Heart right ventricle (tissue), 16 donors: Measurements from ENCODE around the gene FBF1. TPM values are rescaled to one million over a fixed set of nuclear protein-coding genes. Genes with fewer than 3 reads are reported as not detected.

Experiments
- ATAC-seq, 8 donors: fragments of 200-7000 bp; cut with Tn5 transposase; one replicate each; pipeline ENCODE4 v1.9.1; 2020; ENCODE audit warnings: mild to moderate bottlenecking in 8 of 8, moderate library complexity in 8 of 8, moderate number of reproducible peaks in 1 of 8
- DNase-seq, 2 donors: peaks; one replicate each; pipeline ENCODE4 v3.0.0-alpha.2; 2020
- H3K27ac ChIP-seq, 10 donors: fragments of 200-600 bp; sonication (generic) in 2 of 10; one replicate each; pipeline versions ENCODE4 v1.5.0 to v1.8.0; 2020 to 2022; ENCODE audit warnings: mild to moderate bottlenecking in 3 of 10
- H3K27me3 ChIP-seq, 7 donors: fragments of 200-600 bp; one replicate each; pipeline ENCODE4 v1.8.0; 2021 to 2022; ENCODE audit warnings: mild to moderate bottlenecking in 2 of 7
- H3K36me3 ChIP-seq, 9 donors: fragments of 200-600 bp; sonication (generic) in 1 of 9; one replicate each; pipeline versions ENCODE4 v1.5.0 to v1.8.0; 2020 to 2022; ENCODE audit warnings: mild to moderate bottlenecking in 2 of 9
- H3K4me1 ChIP-seq, 9 donors: fragments of 200-600 bp; sonication (generic) in 1 of 9; one replicate each; pipeline versions ENCODE4 v1.5.0 to v1.8.0; 2020 to 2022; ENCODE audit warnings: mild to moderate bottlenecking in 4 of 9
- H3K4me3 ChIP-seq, 10 donors: fragments of 200-600 bp; sonication (generic) in 2 of 10; one replicate each; pipeline versions ENCODE4 v1.5.0 to v1.8.0; 2020 to 2022; ENCODE audit warnings: mild to moderate bottlenecking in 7 of 10, moderate library complexity in 2 of 10
- H3K9me3 ChIP-seq, 11 donors: fragments of 200-600 bp in 10 of 11; sonication (generic) in 2 of 11; one replicate each; pipeline versions ENCODE4 v1.5.0 to v1.8.0; 2013 to 2022; ENCODE audit warnings: mild to moderate bottlenecking in 2 of 11, control low read depth in 1 of 11, moderate library complexity in 1 of 11
- WGBS, 2 donors: extraction: QIAGEN DNeasy Blood & Tissue Kit; methylation state at CpG; one replicate each; pipeline ENCODE4 v1.1.7; 2013; ENCODE audit warnings: inconsistent platforms in 1 of 2; 5-methylcytosine and 5-hydroxymethylcytosine counted together
- intact Hi-C, 10 donors: fragments of 100-400 bp; cut with DNase I; formaldehyde crosslinking; loops; one replicate each; pipeline versions ENCODE4 v1.11.1 to v1.14.2; 2022
- polyA plus RNA-seq, 2 donors: library from polyadenylated mRNA; stranded (reverse); fragments of 200-250 nt; gene quantifications; one replicate each; pipeline ENCODE4 v1.2.3, GENCODE V29; 2013
- total RNA-seq, 10 donors: library from RNA; stranded (reverse); fragmentation: NEBNext Ultra II Directional in 3 of 10; extraction: Animal tissue kit (Norgen Biotek cat#: 25700) in 3 of 10; gene quantifications; one replicate each; pipeline versions ENCODE4 v1.2.1 to v1.2.4, GENCODE V29; 2021 to 2023
- TF ChIP-seq, protein P1 (sequence below), 9 donors: fragments of 200-600 bp; sonication (generic) in 2 of 9; IDR thresholded peaks; one replicate each; pipeline versions ENCODE4 v1.5.0 to v1.8.0; 2021 to 2022; ENCODE audit warnings: antibody characterized with exemption in 9 of 9, mild to moderate bottlenecking in 5 of 9, moderate library complexity in 1 of 9
- donor health status: Arrhythmogenic right ventricular cardiomyopathy.
- donor health status: ischemic (EF 13 %, LVEDD 7.1; RV severe dilation, severe dysfunction).
- donor health status: healthy with polysubstance abuse.
- donor health status: DM: no; HTN: yes; CAD: no.
- donor health status: DM: no; HTN: no; CAD: no.
- donor health status: ischemic (EF 25% LVEDD 6.9; RV normal size, moderate dysfunction).
- donor health status: ischemic (EF 25% LVEDD 5.7; RV mildly dilated, moderate dysfunction).
- donor health status: healthy.
- donor health status: DM: yes; HTN: yes; CAD: no.
- donor health status: Ischemic cardiomyopathy.
- donor health status: ischemic (EF 35%, LVEDD 5.7; RV mildly dilated, moderate dysfunction).
- donor health status: nonischemic (EF 11% LVEDD 7.7; RV severe dilation, severe dysfunction).
- donor health status: DM: yes; HTN: yes; CAD: no.
- donor health status: PGD.
- donor health status: ischemic (EF 29% LVEDD 5.4; RV normal size, mild dysfunction).
- donor health status: nonischemic (EF 23%, LVEDD 6.1; RV moderate dilation, normal function).

Gene FBF1
- total and polyA plus RNA-seq, 12 donors: 1.6 to 8.3 (median 2.8) TPM

DNA sequence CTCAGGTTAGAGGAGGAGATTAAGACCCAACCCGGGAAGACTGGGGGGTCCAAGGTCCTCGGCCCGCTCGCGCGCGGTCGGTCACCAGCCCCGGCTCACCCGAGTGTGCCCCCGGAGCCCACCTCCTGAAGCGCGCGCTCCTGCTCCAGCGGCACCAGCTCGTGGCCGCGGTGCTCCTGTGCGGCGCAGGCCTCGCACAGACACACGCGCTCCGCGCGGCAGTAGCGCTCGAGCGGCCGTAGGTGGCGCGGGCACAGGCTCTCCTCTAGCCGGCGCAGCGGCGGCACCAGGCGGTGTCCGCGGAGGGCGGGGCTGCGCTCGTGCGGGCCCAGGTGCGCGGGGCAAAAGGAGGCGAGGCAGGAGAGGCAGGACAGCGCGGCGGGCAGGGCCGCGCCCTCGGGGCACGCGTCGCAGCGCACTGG is 63.1 kb downstream of the FBF1 start:
- ATAC-seq: peak; percentile 21 to 75 (median 58)
- H3K9me3 ChIP-seq: no peaks in the 10 kb centered on the region
- H3K4me1 ChIP-seq: peaks cover 29 to 52% (median 43%) of the 10 kb centered on the region in 9 donors
- WGBS, 2 donors: 1% methylated on average over 49 to 56 of the region's 56 CpGs
- peak overlapping the region; percentile 58 to 87 (median 72) for H3K4me3 ChIP-seq
- peak; percentile 66 to 77 for DNase-seq
- H3K27ac ChIP-seq: peak overlapping the region; percentile 77 to 100 (median 96)
- peaks cover 0 to 30% (median 10%) of the 10 kb centered on the region in 9 donors for H3K36me3 ChIP-seq
- TF ChIP-seq, protein P1, sequence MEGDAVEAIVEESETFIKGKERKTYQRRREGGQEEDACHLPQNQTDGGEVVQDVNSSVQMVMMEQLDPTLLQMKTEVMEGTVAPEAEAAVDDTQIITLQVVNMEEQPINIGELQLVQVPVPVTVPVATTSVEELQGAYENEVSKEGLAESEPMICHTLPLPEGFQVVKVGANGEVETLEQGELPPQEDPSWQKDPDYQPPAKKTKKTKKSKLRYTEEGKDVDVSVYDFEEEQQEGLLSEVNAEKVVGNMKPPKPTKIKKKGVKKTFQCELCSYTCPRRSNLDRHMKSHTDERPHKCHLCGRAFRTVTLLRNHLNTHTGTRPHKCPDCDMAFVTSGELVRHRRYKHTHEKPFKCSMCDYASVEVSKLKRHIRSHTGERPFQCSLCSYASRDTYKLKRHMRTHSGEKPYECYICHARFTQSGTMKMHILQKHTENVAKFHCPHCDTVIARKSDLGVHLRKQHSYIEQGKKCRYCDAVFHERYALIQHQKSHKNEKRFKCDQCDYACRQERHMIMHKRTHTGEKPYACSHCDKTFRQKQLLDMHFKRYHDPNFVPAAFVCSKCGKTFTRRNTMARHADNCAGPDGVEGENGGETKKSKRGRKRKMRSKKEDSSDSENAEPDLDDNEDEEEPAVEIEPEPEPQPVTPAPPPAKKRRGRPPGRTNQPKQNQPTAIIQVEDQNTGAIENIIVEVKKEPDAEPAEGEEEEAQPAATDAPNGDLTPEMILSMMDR (IDR thresholded peaks at IDR 0.05): peak; percentile 19 to 55 (median 44)
- H3K27me3 ChIP-seq: peaks cover 0 to 18% (median 0%) of the 10 kb centered on the region in 7 donors
- intact Hi-C loops: loop anchor here in 5 of 10 donors (1.0 to 10.0 kb wide), 8 partner anchors 19 to 103 kb away; partner anchors contain the start of genes UNK (in 2 of the 5), TRIM65 (in 1 of the 5) and WBP2 (in 1 of the 5)

DNA sequence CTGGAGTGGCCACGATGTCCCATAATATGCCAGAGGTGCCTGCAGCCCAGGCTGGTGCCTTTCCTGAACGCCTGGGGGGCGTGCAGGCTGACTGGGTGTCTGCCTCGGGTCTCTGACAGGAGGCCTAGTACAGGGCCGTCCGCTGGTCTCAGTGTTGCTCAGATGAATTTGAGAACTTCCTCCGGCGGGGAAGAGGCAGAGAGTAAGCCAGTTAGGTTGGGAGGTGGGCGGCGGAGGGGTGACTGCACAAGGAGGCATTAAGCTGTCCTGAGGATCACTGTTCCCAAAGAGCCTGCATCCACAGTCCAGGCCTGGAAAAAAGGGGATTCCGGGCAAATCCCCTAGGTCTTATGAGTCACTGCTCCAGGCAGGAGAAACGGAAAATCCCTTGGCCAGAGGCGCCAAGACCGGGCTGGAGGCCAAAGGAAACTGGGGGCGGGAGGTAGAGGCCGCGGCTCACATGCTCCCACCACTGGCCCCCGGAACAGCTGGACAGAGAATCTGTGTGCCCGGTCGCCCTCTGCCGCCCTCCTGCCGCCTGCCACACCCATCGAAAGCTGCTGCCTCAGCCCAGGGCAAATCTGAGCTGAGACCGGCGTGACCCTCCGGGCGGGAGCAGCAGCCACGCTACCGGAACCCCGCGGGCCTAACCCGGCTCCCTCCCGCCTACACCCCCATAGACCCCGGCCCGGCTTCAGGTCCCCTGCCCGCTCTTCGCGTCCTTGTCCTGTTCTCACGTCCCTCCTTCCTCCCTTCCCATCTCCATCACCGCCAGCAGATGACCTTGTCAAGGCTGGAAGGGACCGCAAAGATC is 63.7 kb downstream of the FBF1 start:
- TF ChIP-seq, protein P1 (IDR thresholded peaks at IDR 0.05): peak in 4 of 9 donors; percentile 9 to 52 (median 50)
- Histone ChIP-seq H3K27ac (peak overlapping the region; percentile 77 to 100 (median 96)), H3K9me3 (no peaks in the 10 kb centered on the region), H3K4me1 (peaks cover 33 to 58% (median 49%) of the 10 kb centered on the region in 9 donors), H3K36me3 (peaks cover 0 to 30% (median 10%) of the 10 kb centered on the region in 9 donors), H3K27me3 (peaks cover 0 to 18% (median 0%) of the 10 kb centered on the region in 7 donors), H3K4me3 (peak overlapping the region; percentile 58 to 87 (median 72))
- intact Hi-C loops: loop anchor here in 5 of 10 donors (1.0 to 10.0 kb wide), 6 partner anchors 19 to 102 kb away; partner anchors contain the start of genes UNK (in 2 of the 5) and TRIM65 (in 1 of the 5)
- peak; percentile 65 to 80 (median 76) for ATAC-seq
- DNase-seq: peak; percentile 96 to 97
- WGBS, 2 donors: 3 to 5% methylated on average over 40 to 41 of the region's 41 CpGs

DNA sequence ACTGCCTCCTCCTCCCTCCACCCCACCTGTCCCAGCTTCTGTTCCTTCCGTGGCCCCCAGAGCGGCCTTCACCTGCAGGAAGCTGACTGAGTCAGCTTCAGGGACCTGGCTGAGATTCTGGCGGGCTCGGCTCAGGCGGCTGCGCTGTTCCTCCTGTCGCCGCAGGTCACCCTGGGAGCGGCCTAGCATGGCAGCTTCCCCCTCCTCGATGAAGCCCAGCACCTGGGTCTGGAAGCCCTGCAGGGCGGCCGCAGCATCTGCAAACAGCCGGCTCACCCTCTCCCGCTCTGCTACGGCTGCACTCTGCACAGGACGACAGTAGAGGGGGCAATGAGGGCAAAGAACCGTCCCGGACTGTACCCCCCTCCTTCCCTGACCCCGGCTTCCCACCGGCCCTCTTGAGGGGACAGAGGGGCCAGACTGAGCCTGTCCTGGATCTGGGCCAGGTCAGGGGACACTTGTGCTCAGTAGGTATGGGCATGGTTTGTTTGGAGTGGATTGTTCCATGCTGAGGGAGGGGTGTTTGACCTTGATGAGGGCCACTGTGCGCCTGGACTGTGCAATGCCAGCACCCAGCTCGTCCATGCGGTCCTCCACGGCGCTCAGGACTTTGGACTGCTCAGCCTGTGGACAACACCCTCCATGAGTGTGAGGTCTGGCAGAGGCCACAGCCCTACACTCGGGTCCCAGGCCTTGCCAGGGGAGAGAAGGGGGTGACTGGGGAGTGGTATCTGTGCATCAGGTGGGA is 64.5 kb downstream of the FBF1 start:
- DNase-seq: no peak
- 22 to 28% methylated on average over 26 of the region's 26 CpGs for WGBS, 2 donors

More for the DNA sequence above, 64.5 kb downstream of the FBF1 start:
- peaks cover 0 to 18% (median 0%) of the 10 kb centered on the region in 7 donors for H3K27me3 ChIP-seq
- H3K27ac ChIP-seq: peak overlapping the region; percentile 77 to 100 (median 96)
- no peaks in the 10 kb centered on the region for H3K9me3 ChIP-seq
- H3K36me3 ChIP-seq: peaks cover 0 to 30% (median 10%) of the 10 kb centered on the region in 9 donors
- peak in 6 of 8 donors; percentile 0 to 12 (median 5) for ATAC-seq
- peak overlapping the region; percentile 58 to 87 (median 72) for H3K4me3 ChIP-seq
- peaks cover 33 to 65% (median 55%) of the 10 kb centered on the region in 9 donors for H3K4me1 ChIP-seq
- intact Hi-C loops: loop anchor here in 5 of 10 donors (2.0 to 10.0 kb wide), 5 partner anchors 92 to 102 kb away; partner anchors contain the start of gene UNK (in 2 of the 5)
- TF ChIP-seq, protein P1 (IDR thresholded peaks at IDR 0.05): peak in 2 of 9 donors; percentile 19 to 24
